Measurements from ENCODE around the gene NAT9.

NAT9 gene

DNA sequence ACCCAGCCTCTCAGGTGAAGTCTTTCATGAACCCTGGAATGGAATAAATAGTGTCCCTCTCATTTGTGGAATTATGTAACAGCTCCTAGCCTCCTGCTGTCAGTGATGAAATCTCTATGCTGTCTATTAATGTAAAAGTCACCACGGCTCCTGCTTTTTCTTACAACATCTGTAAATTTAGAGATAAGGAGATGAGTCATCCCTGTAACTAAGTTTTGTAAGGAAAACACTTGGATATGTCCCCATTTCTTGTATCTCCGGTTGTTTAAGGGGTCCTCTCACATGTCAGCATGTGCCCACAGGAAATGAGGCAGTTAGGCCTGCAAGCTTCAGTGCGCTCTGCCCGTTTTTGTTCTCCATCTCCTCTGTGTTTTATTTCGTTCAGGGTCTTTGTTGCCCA lies 2.8 kb upstream of the NAT9 start:
- peak; percentile 92 for DNase-seq

DNA sequence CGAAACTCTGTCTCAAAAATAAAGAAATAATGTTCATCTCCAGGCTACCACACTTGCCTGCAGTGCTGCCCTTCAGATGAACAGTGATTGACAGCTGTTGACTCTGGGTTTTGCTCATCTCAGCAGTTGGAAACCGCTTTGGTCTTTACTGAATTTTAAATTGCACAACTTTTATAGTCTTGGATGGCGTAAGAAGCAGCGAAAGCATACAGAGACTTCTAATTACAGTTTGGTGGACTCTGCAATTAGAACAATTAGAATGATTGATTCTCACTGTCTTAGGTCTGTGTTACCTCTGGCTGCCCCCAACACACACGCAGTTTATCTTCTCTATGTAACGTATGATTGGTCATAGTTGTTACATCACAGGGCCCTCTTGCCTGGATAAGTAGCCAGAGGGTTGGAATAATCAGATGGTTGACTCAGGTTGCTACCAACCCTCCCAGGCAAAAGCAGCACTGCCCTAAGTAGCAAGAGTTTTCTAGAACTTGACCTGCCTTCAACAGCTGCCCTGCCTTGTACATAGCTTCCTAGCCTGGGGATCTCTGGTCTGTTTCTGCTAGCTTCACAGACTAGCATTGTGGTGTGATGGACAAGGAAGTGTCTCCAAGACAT lies 1.9 kb upstream of the NAT9 start:
- DNase-seq: peak; percentile 66

DNA sequence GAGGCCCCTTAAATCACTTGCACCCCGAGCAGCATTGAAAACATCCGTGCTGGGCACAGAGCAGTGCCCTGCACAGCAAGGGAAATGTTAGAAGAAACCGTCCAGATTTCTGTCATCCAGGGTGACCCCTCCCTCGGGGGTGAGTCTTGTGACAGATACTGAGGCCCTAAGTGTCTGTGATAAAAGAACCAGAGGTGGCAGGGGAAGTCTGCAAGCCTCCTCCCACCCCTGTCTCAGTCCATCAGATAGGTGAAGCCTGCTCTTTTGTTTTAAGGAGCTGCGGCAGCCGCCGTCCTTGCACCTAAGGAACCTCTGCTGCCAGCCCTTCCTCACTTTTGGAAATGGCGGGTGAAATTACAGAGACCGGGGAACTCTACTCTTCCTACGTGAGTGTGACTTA lies 845 bp upstream of the NAT9 start:
- DNase-seq: no peak

DNA sequence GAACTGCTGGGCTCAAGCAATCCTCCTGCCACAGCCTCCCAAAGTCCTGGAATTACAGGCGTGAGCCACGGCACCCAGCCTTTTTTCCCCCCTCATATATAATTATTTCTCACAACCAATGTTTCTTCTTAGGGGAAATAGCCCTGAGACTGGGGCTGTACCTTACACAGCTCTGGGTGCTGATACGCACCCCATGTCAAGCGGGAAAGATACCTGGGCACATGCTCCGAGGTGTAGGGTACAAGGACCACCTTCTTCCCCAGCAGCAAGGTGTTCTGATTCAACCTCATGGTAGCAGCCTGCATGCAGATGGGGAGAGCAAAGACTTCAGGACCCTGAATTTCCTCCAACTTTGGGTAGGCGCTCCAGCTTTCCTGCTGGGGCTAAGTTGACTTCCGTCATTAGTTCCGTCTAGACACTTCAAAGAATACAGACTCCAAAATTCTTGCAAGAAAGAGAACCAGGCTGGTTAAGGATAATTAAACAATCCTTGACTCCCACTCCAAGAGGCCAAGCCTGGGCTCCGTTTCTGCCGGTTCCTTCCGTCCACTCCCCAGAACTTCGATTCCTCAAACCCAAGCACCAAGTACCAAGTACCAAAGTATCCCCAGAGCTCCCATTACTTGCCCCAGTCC lies 619 bp downstream of the NAT9 start:
- DNase-seq: no peak

DNA sequence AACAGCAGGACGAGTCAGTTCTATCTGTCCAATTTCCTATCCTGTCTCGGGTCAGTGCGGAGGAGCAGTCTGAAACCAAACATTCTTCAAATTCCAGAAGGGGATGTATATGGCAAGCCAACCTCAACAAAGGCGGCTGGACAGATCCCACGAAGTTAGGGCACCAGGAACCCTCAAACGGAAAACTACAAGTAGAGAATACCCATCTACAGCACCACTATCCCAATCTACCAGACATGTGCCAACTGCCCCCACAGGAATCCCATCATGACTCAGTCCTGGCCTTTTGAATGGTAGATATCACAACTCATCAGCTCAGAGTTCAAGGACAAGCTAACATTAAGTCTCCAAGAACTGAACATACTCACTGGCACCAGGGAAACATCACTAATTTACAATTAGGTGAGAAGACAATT lies 2.3 kb downstream of the NAT9 start:
- no peak for DNase-seq

DNA sequence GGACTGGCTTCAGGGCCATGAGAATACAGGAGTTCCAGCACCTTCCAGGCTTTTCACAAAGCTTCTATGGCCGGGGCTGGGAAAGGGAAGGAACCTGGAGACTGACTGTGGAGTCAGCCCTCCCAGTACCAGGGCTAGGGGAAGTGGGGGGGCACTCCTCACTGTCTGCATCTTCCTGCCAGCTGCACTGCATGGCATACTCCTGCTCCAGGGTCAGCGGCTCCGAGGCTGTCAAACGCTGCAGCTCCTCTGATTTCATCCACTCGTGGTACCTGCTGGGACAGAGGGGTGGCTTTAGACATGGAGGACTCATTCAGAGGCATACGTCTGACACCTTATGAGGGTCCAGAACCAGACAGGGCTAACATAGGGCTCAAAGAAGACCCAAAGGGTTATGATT lies 2.7 kb downstream of the NAT9 start:
- no peak for DNase-seq

DNA sequence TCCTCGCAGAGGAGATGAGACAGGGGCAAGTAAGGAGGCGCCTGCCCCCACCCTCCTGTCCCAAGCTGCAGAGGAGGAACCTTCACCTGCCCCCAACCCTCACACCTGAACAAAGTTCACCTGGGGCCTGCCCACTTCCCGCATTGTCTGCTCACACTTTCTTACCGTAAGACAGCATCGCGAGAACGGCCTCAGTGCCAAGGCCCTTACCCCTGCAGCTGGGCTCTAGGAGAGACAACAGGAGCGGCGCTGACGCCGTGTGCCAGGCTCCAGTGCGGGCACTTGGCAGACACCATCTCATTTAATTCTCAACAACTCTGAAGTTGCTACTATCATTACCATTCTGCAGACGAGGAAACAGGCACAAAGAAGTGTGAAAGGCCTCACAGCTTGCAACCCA lies 4.1 kb downstream of the NAT9 start:
- no peak for DNase-seq

DNA sequence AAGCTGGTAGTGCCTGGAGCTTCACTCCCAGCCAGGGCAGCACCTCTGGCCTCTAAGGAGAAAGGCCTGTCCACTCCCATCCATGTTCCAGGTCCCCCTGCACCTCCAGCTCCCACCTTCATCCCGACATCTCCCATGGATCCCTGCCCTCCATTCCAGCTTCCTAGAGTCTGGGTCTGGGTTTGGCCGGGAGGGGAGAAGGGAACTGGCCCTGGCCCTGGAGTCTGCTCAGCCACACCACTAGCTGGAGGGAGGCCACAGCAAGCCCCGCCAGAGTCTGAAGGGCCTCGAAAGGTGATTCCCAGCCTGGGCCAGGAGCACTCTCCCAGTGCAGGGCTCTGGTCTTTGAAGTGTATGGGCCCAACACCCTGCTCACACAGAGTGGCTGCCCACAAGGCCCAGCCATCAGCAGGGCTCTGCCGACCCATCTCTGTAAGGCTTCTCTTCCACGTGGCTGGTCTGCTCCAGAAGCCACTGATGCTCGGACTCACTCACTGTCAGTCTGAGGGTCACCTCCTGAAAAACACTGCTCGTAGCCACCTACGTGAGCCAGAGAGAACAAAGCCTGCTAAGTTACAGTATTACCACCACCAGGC lies 4.7 kb downstream of the NAT9 start:
- DNase-seq: no peak

DNA sequence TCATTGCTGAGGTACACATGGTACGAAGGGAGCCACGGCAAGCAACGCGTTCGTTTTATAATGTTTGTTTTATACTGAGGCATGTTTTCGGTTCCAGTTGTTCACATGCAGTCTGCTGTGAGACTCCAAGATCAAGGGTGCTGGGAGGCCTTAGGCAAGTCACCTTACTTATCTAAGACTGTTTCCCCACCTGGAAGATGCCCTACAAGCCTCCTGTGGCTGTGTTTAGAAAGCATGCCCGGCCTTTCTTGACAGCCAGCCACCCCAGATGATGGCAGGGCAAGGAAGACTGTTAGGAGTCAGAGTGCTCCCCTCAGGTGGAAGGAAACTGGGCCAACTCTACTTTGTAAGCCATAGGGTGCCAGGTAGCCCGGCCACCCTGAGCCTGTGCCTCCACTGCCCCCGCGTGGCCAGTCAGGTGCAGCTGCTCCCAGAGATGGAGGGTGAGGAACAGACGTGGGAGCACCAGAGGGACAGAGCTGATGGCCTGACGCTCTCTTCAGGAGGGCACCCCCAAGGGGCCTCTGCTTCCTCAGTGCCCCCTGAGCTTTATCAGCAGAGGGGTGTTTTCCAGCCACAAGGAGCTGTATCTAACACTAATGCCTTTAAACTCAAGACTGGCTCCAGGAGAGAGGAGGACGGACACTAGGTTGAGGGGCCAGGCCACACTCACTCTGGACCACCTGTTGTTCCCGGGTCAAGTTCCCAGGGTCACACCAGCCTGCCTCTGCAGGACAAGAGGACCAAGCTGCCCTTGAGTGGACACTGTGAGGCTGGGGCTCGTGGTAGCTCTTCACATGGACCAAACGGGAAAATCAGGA lies 5.4 kb downstream of the NAT9 start:
- DNase-seq: no peak

DNA sequence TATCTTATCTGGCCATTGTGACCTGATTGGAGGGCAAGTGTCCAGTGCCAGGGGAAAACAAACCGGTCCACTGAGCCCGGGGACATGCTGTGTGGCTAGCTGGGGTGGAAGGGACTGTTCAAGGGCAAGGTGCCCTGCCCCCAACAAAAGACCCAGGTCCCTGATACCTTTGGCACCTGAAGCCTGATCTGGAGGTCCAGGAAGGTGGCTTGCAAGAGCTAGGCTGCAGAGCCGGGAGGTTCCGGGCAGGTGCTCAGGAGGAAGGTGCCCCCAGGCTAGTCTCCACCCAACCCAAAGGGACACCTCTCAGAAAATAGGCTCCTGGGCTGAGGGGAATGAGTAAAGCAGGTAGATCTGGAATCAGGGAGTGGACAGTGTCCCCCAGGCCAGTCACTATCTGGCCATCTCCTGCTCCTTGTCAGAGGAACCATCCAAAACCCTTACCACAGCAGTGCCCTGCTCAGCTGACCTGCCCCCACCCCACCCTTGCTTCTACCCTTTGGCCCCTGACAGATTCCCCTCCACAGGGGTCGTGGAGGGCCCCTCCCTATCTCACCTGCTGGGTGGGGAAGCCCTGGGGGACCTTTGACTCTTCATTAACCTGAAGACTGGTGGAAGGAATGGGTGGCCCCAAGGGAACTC lies 6.2 kb downstream of the NAT9 start:
- DNase-seq: no peak

DNA sequence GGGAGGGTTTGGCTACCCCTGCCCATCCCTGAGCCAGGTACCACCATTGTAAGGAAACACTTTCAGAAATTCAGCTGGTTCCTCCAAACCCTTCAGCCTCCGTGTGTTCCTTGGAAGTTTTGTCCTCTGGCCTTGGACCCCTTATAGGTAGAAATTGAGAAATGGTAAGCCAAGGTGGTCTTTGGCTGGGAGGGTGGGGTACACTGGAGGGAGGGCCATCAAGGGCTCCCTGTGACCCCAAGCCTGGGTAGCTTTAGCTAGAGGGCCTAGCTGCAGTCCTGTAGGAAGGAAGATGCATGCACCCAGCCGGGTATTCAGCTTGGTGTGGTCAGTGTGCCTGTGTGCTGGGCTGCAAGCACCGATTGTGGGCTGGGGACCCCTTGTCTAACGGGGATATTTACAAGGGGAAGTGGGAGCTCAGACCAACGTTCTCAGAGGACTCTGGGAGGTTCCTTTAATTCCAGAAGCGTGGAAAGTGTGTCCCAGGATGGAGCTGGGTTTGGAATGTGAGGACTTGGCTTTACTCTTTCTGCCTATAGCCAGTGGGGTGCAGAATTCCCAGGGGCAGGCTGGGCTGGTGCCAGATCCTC lies 6.8 kb downstream of the NAT9 start:
- DNase-seq: no peak

DNA sequence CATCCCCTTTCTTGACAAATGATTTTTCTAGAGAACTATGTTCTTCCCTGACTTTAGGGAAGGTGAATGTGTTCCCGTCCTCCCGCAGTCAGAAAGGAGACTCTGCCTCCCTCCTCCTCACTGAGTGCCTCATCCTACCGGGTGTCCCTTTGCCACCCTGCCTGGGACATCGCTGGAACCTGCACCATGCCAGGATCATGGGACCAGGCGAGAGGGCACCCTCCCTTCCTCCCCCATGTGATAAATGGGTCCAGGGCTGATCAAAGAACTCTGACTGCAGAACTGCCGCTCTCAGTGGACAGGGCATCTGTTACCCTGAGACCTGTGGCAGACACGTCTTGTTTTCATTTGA lies 7.4 kb downstream of the NAT9 start:
- no peak for DNase-seq

DNA sequence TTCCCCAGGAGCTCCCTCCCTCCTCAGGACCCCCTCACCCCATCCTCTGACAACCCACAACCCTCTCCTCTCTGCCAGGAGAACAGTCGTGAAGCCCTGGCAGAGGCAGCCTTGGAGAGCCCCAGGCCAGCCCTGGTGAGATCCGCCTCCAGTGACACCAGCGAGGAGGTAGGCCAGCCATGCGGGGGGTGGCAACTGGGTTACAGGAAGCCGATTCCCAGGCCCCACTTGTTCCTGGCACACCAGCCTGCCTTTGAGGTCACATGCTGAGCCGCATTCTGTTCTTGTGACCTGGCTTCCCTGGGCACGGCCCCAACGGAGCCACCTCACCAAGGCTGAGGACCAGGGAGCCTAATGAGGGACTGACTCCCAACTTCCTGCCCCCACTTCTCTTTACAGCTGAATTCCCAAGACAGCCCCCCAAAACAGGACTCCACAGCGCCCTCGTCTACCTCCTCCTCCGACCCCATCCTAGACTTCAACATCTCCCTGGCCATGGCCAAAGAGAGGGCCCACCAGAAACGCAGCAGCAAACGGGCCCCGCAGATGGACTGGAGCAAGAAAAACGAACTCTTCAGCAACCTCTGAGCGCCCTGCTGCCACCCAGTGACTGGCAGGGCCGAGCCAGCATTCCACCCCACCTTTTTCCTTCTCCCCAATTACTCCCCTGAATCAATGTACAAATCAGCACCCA lies 7.9 kb downstream of the NAT9 start:
- DNase-seq: no peak

DNA sequence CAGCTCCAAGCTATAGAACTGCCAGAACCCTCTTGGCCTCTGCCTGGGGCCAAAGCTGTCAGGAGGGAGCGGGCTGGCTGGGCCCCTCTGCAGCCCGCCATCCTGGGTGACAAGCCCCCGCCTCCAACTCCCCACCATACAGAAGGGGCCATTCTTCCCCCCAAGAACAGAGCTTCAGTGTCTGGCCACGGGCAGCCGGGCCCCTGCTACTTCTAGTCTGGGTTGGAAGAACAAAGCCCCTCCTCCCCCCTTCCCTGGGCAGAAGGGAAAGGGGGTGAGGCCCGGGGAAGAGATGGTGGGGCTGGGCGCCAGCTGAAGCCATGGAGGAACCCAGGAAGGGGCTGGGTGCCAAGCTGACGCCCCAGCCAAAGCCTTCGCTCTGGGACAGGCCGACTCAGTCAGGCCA lies 9.0 kb downstream of the NAT9 start:
- DNase-seq: no peak

DNA sequence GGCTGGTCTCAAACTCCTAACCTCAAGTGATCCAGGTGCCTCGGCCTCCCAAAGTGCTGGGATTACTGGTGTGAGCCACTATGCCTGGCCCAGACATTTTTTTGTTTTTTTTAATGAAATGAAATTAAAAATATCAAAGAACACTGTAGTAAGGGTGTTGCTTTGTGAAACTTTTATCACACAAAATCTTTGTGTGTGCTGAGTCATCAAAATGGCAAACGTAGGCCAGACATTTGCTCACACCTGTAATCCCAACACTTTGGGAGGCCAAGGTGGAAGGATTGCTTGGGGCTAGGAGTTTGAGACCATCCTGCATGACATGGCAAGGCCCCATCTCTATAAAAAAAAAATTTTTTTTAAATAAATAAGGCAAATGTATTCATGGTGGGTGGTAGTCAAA lies 9.7 kb downstream of the NAT9 start:
- DNase-seq: no peak

DNA sequence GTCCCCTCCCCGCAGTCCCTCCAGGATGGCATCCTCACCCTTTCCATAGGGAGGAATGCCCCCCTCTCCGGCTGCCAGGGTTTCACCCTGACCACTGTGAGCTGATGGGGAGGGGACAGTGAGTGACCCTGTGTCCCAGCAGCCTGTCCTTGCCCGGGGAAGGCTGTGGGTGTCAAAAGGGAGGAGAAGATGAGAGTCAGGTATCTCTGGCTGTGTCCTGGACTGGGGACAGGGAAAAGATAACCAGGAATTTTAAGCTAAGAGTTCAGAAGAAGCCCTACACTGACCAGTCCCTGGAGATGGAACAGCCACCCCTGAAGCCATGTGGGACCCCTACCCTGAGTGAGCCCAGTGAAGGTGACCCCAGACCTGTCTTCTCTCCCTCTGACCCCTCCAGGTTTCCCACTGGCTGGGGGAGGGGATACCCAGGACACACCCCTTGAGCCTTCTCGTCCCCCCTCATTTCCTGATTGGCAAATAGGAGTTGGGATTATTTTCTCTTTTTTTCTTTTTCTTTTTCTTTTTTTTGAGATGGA lies 11.3 kb downstream of the NAT9 start:
- DNase-seq: no peak

DNA sequence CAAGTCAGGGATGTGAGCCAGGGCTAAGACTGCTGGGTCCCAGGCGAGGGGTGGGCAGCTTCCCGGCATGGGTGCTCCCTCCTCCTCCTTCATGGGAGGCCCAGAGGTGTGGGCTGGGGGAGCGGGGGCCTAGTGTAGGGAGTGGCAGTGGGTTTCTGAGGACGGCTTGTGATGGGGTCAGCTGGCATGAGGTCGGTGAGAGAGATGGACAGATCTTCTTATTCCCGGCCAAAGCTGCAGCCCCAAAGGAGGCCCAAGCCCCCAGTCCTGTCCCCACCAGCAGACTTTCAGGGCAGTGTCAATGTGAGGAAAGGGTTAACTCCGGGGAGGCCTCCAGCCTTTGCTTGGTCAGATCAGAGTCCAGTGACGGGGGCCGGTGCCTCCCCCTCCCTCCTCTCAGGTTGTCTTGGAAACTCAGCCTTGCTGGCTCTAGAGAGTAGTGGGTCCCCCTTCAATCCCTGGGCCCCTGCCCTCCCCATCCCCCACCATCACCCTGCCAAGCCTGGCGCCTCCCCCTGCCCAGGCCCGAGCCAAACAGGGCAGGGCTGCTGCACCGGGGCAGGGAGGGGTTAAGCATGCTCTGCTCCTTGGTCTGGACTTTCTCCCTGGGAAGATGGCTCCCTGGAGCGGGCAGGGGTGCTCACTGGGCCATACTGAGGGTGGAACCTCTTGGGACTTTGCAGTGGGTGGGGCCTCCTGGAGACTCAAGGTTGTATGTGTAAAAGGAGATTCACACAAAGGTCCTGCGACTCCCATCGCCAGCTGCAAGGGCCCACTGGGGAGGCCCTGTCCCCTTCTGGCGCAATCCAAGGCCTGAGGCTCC lies 12.4 kb downstream of the NAT9 start:
- DNase-seq: no peak

DNA sequence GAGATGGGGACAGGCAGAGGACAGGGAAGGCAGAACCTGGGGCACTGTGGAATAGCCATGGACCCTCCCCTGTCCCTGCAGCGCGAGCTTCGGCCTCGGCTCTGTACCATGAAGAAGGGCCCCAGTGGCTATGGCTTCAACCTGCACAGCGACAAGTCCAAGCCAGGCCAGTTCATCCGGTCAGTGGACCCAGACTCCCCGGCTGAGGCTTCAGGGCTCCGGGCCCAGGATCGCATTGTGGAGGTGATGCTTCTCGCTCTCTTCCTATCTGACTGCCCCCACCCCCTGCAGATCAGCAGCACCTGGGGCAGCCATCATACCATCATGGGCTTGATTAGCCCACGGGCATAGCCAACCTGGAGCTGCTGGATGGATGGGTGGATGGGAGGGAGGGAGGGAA lies 14.2 kb downstream of the NAT9 start:
- DNase-seq: no peak

DNA sequence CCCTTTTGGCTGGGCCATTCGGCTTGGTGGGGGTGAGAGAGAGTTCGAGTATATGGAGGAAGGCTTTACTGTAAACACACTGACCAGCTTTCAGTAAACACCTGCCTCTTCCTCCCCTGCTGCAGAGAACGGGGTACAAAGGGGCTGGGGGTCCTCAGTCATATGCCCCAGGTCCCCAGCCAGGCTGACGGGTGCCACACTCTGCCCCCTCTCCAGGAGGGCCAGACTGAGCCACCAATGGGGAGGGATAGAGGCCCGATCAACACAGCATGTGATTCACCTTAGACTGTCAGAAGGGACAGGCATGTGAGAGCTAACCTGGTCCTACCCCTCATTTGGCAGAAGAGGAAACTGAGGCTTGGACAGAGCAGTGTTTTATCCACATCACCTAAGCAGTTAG lies 14.7 kb downstream of the NAT9 start:
- no peak for DNase-seq

DNA sequence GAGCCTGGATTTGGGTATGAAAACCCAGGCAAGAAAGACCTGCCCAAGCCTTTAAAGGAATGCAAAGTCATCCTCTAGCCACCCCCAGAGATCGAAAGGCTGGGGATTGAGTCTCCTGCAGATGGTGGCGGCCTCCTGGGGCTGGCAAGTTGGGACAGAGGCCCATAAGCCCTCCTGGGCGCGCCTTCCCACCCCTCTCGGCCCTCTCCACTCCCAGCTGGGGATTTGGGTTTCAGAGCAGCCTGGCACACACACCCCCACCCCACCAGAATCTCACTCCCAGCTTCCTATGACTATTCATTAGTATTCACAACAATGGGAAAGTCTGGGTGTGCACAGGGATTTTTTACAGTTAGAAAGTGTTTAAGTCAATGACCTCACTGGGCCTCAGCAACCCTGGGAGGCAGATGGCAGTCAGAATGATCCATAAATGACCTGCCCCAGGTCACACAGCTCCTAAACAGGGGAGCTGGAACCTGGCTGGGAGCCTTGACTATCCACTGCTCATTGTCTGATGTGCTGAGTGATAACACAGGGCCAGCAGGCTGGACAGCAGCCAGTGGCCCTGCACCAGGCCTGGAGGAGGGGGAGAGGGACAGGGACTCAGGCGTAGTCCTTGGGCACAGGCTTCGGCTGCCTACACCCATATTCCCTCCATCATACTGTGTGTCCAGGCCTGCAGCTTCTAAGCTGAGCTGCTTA lies 15.6 kb downstream of the NAT9 start:
- DNase-seq: no peak

DNA sequence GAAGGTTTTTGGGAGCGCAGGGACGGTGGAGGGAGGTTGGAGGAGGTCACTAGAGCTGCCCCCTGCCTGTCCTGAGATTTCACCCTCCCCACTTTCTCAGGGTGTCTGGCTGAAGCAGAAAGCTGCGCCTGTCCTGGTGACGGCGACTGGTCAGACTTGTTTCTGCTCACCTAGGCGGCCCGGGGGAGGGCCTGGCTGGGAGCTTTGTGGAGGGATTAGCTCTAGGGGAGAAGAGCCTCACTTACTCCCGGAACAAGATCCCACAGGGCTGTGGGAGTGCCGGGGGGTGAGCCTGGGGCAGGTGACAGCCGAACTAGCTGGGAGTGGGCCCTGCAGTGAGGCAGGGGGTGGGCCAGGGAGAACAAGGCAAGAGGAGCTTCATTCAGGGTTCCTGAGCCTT lies 16.2 kb downstream of the NAT9 start:
- no peak for DNase-seq
